Psoas muscle (tissue), 8 donors: ENCODE results near the gene ZNF212. TPM values are rescaled to one million over a fixed set of nuclear protein-coding genes. Genes with fewer than 3 reads are reported as not detected.
"Not testable (repeated sequence)": the region's sequence is repeated elsewhere in the genome, so short reads cannot be mapped to it uniquely, and the experiment has no call there.

Source experiments
- ATAC-seq, 4 donors: fragments of 200-7000 bp; cut with Tn5 transposase; one replicate each; pipeline ENCODE4 v1.9.1; 2020; ENCODE audit warnings: moderate library complexity in 3 of 4, mild to moderate bottlenecking in 2 of 4
- DNase-seq, 2 donors: peaks; one replicate each; pipeline ENCODE4 v3.0.0-alpha.2; 2020
- H3K27ac ChIP-seq: fragments of 200-600 bp; one replicate; pipeline ENCODE4 v1.8.0; 2022
- H3K27me3 ChIP-seq, 3 donors: fragments of 200-600 bp in 1 of 3; one replicate each; pipeline versions ENCODE4 v1.6.1 to v1.8.0; 2013 to 2022; ENCODE audit warnings: low read length in 2 of 3, mild to moderate bottlenecking in 2 of 3, moderate library complexity in 1 of 3; ENCODE audit not compliant: insufficient read depth in 3 of 3
- H3K36me3 ChIP-seq, 2 donors: fragments of 200-600 bp in 1 of 2; one replicate each; pipeline versions ENCODE4 v1.6.1 to v1.8.0; 2013 to 2022; ENCODE audit warnings: low read depth in 1 of 2, mild to moderate bottlenecking in 1 of 2, moderate library complexity in 1 of 2; ENCODE audit not compliant: insufficient read depth in 1 of 2
- H3K4me1 ChIP-seq: fragments of 200-600 bp; one replicate; pipeline ENCODE4 v1.8.0; 2022
- H3K4me3 ChIP-seq: fragments of 200-600 bp; one replicate; pipeline ENCODE4 v1.8.0; 2022; ENCODE audit warnings: mild to moderate bottlenecking
- H3K9me3 ChIP-seq: fragments of 200-600 bp; one replicate; pipeline ENCODE4 v1.8.0; 2022
- whole genome bisulfite sequencing, 3 donors: extraction: QIAGEN DNeasy Blood & Tissue Kit; methylation state at CpG; one replicate each; pipeline versions ENCODE4 v1.1.6 to v1.1.7; 2013; 5-methylcytosine and 5-hydroxymethylcytosine counted together
- intact Hi-C, 2 donors: fragments of 100-400 bp; cut with DNase I; formaldehyde crosslinking; loops; one replicate each; pipeline versions ENCODE4 v1.11.0 to v1.14.2; 2022
- polyA plus RNA-seq, 3 donors: library from polyadenylated mRNA; stranded (reverse); fragments of 200-250 nt; gene quantifications; one replicate each; pipeline ENCODE4 v1.2.3, GENCODE V29; 2013
- total RNA-seq, 4 donors: library from RNA; stranded (reverse); fragmentation: NEBNext Ultra II Directional in 2 of 4; extraction: Animal tissue kit (Norgen Biotek cat#: 25700) in 2 of 4; gene quantifications; one replicate each; pipeline versions ENCODE4 v1.2.1 to v1.2.4, GENCODE V29; 2021 to 2023
- TF ChIP-seq, protein P1 (sequence below): fragments of 200-600 bp; IDR thresholded peaks from one replicate; pipeline ENCODE4 v1.8.0; 2022; ENCODE audit warnings: antibody characterized with exemption
- donor health status: healthy with polysubstance abuse.
- donor health status: DM: no; HTN: no; CAD: no; lungs with moderate emphysema.
- donor health status: Bipolar disorder and iron deficiency.
- donor health status: healthy.
- donor health status: DM: yes; HTN: yes; CAD: no.
- donor health status: DM: no; HTN: no; CAD: no.
- donor health status: DM: no; HTN: no; CAD: no.
- donor health status: DM: yes; HTN: yes; CAD: no.

Gene ZNF212
- total and polyA plus RNA-seq, 7 donors = 3.1 to 6.4 (median 4.3) TPM

DNA sequence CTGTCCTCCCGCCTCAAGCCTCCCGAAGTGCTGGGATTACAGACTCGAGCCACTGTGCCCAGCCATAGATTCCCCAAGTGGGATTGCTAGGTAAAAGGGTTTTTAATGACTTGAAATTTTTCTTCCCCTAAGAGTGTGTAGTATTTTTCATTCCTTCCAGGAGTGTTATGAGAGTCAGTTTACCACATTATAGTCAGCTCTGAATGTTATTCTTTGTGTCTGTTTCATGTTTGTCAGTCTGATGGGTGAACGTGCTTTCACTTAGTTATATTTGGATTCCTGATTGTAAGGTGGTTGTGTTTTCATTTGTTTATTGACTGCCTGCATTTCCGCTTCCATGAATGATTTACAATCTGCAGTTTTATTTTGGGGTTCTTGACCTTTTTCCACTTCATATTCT lies 6.3 kb downstream of the ZNF212 start:
- H3K36me3 ChIP-seq = peaks cover 0 to 9% of the 10 kb centered on the region in 2 donors
- no peaks in the 10 kb centered on the region for H3K27me3 ChIP-seq
- no peak for ATAC-seq
- TF ChIP-seq, protein P1, sequence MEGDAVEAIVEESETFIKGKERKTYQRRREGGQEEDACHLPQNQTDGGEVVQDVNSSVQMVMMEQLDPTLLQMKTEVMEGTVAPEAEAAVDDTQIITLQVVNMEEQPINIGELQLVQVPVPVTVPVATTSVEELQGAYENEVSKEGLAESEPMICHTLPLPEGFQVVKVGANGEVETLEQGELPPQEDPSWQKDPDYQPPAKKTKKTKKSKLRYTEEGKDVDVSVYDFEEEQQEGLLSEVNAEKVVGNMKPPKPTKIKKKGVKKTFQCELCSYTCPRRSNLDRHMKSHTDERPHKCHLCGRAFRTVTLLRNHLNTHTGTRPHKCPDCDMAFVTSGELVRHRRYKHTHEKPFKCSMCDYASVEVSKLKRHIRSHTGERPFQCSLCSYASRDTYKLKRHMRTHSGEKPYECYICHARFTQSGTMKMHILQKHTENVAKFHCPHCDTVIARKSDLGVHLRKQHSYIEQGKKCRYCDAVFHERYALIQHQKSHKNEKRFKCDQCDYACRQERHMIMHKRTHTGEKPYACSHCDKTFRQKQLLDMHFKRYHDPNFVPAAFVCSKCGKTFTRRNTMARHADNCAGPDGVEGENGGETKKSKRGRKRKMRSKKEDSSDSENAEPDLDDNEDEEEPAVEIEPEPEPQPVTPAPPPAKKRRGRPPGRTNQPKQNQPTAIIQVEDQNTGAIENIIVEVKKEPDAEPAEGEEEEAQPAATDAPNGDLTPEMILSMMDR = no peak
- peaks cover 7% of the 10 kb centered on the region for H3K4me1 ChIP-seq
- no peak for DNase-seq
- intact Hi-C loops = no loop called here
- H3K4me3 ChIP-seq = no peak overlapping the region
- H3K27ac ChIP-seq = peak overlapping the region; percentile 32
- 77 to 86% (median 84%) methylated on average over 5 of the region's 5 CpGs for WGBS, 3 donors
- H3K9me3 ChIP-seq = peaks cover 5% of the 10 kb centered on the region

DNA sequence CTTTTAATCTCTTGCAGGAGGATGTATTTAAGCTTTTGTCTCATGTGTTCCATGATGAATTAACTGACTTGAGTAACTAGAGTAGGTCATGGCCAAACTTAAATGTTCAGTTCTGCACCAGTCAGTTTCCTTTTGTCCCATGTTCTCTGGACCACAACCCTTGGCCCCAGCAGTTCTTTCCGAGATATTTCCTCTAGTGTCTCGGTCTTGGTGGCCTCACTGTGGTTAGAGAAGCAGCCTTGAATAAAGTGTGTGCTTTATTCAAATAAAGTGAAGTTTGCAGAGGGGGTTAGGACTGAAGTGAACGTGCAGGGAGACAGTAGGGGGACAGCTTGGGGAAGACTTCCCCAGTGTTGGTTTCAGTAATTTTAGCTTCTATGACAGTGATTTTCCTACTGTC lies 9.3 kb downstream of the ZNF212 start:
- no peak for ATAC-seq

GRCh38 chr7:149250151-149250550 lies 10.7 kb downstream of the ZNF212 start:
- ATAC-seq, H3K4me3 ChIP-seq, DNase-seq, H3K27ac ChIP-seq, H3K27me3 ChIP-seq, H3K9me3 ChIP-seq, intact Hi-C loops: not testable (repeated sequence)
- peaks cover 2 to 53% of the 10 kb centered on the region in 2 donors for H3K36me3 ChIP-seq
- 91 to 92% (median 91%) methylated on average over 18 of the region's 18 CpGs for WGBS, 3 donors
- H3K4me1 ChIP-seq = peaks cover 19% of the 10 kb centered on the region

More for the DNA sequence above, 9.3 kb downstream of the ZNF212 start:
- TF ChIP-seq, protein P1 = no peak
- Histone ChIP-seq H3K9me3 (no peaks in the 10 kb centered on the region), H3K4me1 (peaks cover 19% of the 10 kb centered on the region), H3K4me3 (no peak overlapping the region), H3K27me3 (no peaks in the 10 kb centered on the region), H3K36me3 (peaks cover 2 to 39% of the 10 kb centered on the region in 2 donors), H3K27ac (no peak overlapping the region)
- 72 to 76% (median 74%) methylated on average over 3 of the region's 3 CpGs for WGBS, 3 donors
- DNase-seq = no peak
- intact Hi-C loops = no loop called here

- H3K27me3 ChIP-seq, H3K9me3 ChIP-seq, DNase-seq, H3K4me3 ChIP-seq, ATAC-seq, H3K27ac ChIP-seq, intact Hi-C loops: not testable (repeated sequence)
- 97 to 99% (median 98%) methylated on average over 10 of the region's 10 CpGs for WGBS, 3 donors
- peaks cover 19% of the 10 kb centered on the region for H3K4me1 ChIP-seq
- H3K36me3 ChIP-seq = peaks cover 2 to 67% of the 10 kb centered on the region in 2 donors
Measured at GRCh38 chr7:149251518-149251917, 12.1 kb downstream of the ZNF212 start.

- TF ChIP-seq, protein P1 = no peak
- intact Hi-C loops = no loop called here
- Histone ChIP-seq H3K27ac (no peak overlapping the region), H3K4me3 (no peak overlapping the region), H3K27me3 (no peaks in the 10 kb centered on the region), H3K4me1 (peaks cover 19% of the 10 kb centered on the region), H3K36me3 (peaks cover 2 to 68% of the 10 kb centered on the region in 2 donors), H3K9me3 (no peaks in the 10 kb centered on the region)
- no peak for ATAC-seq
- no peak for DNase-seq
- 63 to 77% (median 67%) methylated on average over 2 of the region's 2 CpGs for WGBS, 3 donors
Measured at GRCh38 chr7:149252378-149252777, 12.9 kb downstream of the ZNF212 start.

DNA sequence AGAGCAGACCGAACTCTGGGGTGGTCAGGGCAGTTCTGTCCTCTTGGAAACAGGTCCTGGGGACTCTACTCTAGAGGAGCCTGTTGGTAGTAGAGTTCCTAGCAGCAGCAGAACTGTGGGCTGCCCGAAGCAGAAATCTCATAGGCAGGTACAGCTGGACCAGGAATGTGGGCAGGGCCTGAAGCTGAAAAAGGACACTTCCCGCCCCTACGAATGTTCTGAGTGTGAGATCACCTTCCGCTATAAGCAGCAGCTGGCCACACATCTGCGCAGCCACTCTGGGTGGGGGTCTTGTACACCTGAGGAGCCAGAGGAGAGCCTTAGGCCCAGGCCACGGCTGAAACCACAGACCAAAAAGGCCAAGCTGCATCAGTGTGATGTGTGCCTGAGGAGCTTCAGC lies 14.2 kb downstream of the ZNF212 start:
- WGBS, 3 donors = 77 to 82% (median 79%) methylated on average over 7 of the region's 7 CpGs
- DNase-seq (no peak), ATAC-seq (peak in 3 of 4 donors; percentile 40 to 55 (median 43))
- TF ChIP-seq, protein P1 = no peak
- Histone ChIP-seq H3K27me3 (no peaks in the 10 kb centered on the region), H3K4me1 (peaks cover 19% of the 10 kb centered on the region), H3K9me3 (no peaks in the 10 kb centered on the region), H3K27ac (peak overlapping the region; percentile 36), H3K4me3 (no peak overlapping the region), H3K36me3 (peaks cover 2 to 68% of the 10 kb centered on the region in 2 donors)
- intact Hi-C loops = no loop called here
